HepG2 (cell line): ENCODE measurements around the gene SURF1. TPM values are rescaled to one million over a fixed set of nuclear protein-coding genes. Genes with fewer than 3 reads are reported as not detected.

Source experiments
- ADNP ChIP-seq: sonication (generic); formaldehyde crosslinking; IDR thresholded peaks from 2 replicates; pipeline ENCODE4 v1.4.0; 2020; ENCODE audit warnings: missing genetic modification reagents
- ASH2L ChIP-seq: fragments of 300-600, 200-600 bp; sonication (generic); IDR thresholded peaks from 2 replicates; pipeline ENCODE4 v1.7.0; 2017; ENCODE audit warnings: low read depth, mild to moderate bottlenecking, moderate library complexity, mixed read lengths, low read length; ENCODE audit not compliant: insufficient read length
- BRD4 ChIP-seq: sonication (generic); formaldehyde crosslinking; IDR thresholded peaks from 2 replicates; pipeline ENCODE4 v1.4.0; 2020; ENCODE audit warnings: missing genetic modification reagents
- DNMT1 ChIP-seq: sonication (generic); formaldehyde crosslinking; IDR thresholded peaks from 2 replicates; pipeline ENCODE4 v1.5.1; 2020; ENCODE audit warnings: mild to moderate bottlenecking, missing genetic modification reagents
- HNF1A ChIP-seq, 2 experiments: sonication (generic) in 1 of 2; formaldehyde crosslinking in 1 of 2; IDR thresholded peaks; 2 replicates each; pipeline versions ENCODE4 v1.4.0 to v1.6.1; 2016 to 2020; ENCODE audit warnings: borderline replicate concordance in 1 of 2, low read depth in 1 of 2, mild to moderate bottlenecking in 1 of 2, missing genetic modification reagents in 1 of 2
- HNRNPL ChIP-seq: fragments of 200-400 bp; formaldehyde crosslinking; IDR thresholded peaks from 2 replicates; pipeline ENCODE4 v1.6.1; 2017; ENCODE audit warnings: mild to moderate bottlenecking, low read depth, low read length
- IKZF1 ChIP-seq: fragments of 450-650 bp; IDR thresholded peaks from 2 replicates; pipeline ENCODE4 v1.7.1; 2016
- MYC ChIP-seq: sonication (generic); formaldehyde crosslinking; IDR thresholded peaks from 2 replicates; pipeline ENCODE4 v1.9.0; 2021; ENCODE audit warnings: missing genetic modification reagents, borderline replicate concordance
- NFE2 ChIP-seq: sonication (generic); formaldehyde crosslinking; IDR thresholded peaks from 2 replicates; pipeline ENCODE4 v1.4.0; 2020; ENCODE audit warnings: missing genetic modification reagents
- PAX8 ChIP-seq: sonication (generic); formaldehyde crosslinking; IDR thresholded peaks from 2 replicates; pipeline ENCODE4 v1.8.0; 2022; ENCODE audit warnings: mild to moderate bottlenecking, missing genetic modification reagents, borderline replicate concordance
- SOX5 ChIP-seq: IDR thresholded peaks from 2 replicates; pipeline ENCODE4 v1.6.1; 2016; ENCODE audit warnings: borderline replicate concordance
- YEATS4 ChIP-seq: sonication (generic); formaldehyde crosslinking; IDR thresholded peaks from 2 replicates; pipeline ENCODE4 v1.4.0; 2020; ENCODE audit warnings: missing genetic modification reagents, borderline replicate concordance
- ZFP36 ChIP-seq: fragments of 150-350 bp; IDR thresholded peaks from 2 replicates; pipeline ENCODE4 v1.6.1; 2018; ENCODE audit warnings: borderline replicate concordance, low read length, low read depth; ENCODE audit not compliant: partially characterized antibody
- ZMYM4 ChIP-seq: sonication (generic); formaldehyde crosslinking; IDR thresholded peaks from 2 replicates; pipeline ENCODE4 v1.8.1; 2023; ENCODE audit warnings: mild to moderate bottlenecking, missing genetic modification reagents
- ZNF292 ChIP-seq: sonication (generic); formaldehyde crosslinking; IDR thresholded peaks from 2 replicates; pipeline ENCODE4 v1.8.1; 2022; ENCODE audit warnings: mild to moderate bottlenecking, low read depth, missing genetic modification reagents, borderline replicate concordance
- ZNF547 ChIP-seq: sonication (generic); formaldehyde crosslinking; IDR thresholded peaks from 2 replicates; pipeline ENCODE4 v1.5.1; 2020; ENCODE audit warnings: mild to moderate bottlenecking, missing genetic modification reagents
- ZNF598 ChIP-seq: sonication (generic); formaldehyde crosslinking; IDR thresholded peaks from 2 replicates; pipeline ENCODE4 v1.5.1; 2020; ENCODE audit warnings: mild to moderate bottlenecking, missing genetic modification reagents, borderline replicate concordance
- ZNF674 ChIP-seq: sonication (generic); formaldehyde crosslinking; IDR thresholded peaks from 2 replicates; pipeline ENCODE4 v1.5.0; 2020; ENCODE audit warnings: low read depth, mild to moderate bottlenecking, missing genetic modification reagents
- ZNF678 ChIP-seq: sonication (generic); formaldehyde crosslinking; IDR thresholded peaks from 2 replicates; pipeline ENCODE4 v1.4.0; 2020; ENCODE audit warnings: mild to moderate bottlenecking, missing genetic modification reagents
- ZNF704 ChIP-seq: sonication (generic); formaldehyde crosslinking; IDR thresholded peaks from 2 replicates; pipeline ENCODE4 v1.8.1; 2023; ENCODE audit warnings: mild to moderate bottlenecking, inconsistent platforms, moderate library complexity, missing genetic modification reagents, borderline replicate concordance
- ZNF775 ChIP-seq: sonication (generic); formaldehyde crosslinking; IDR thresholded peaks from 2 replicates; pipeline ENCODE4 v1.4.0; 2020; ENCODE audit warnings: missing genetic modification reagents, mild to moderate bottlenecking, moderate library complexity, borderline replicate concordance
- ZNF788 ChIP-seq: sonication (generic); formaldehyde crosslinking; IDR thresholded peaks from 2 replicates; pipeline ENCODE4 v1.5.0; 2020; ENCODE audit warnings: mild to moderate bottlenecking, missing genetic modification reagents, borderline replicate concordance
- polyA plus RNA-seq, 8 experiments: library from polyadenylated mRNA; depleted of rRNA in 3 of 8; stranded (reverse) in 7 of 8; unstranded in 1 of 8; fragments of >200 nt; fragmentation: Illumina TruSeq in 4 of 8; extraction: Trizol in 4 of 8; gene quantifications; 2 replicates each; pipeline versions ENCODE4 v1.2.1 to v1.2.3, GENCODE V29; 2011 to 2016; ENCODE audit warnings: low read depth in 4 of 8, missing spikeins in 1 of 8, mixed read lengths in 1 of 8; ENCODE audit not compliant: insufficient read depth in 1 of 8
- total RNA-seq, 5 experiments: library from RNA; depleted of rRNA; stranded (reverse); fragments of >200 nt; fragmentation: Illumina TruSeq; extraction: Trizol; gene quantifications; 2 replicates each; pipeline ENCODE4 v1.2.3, GENCODE V29; 2016; ENCODE audit warnings: low read depth in 1 of 5
- TF ChIP-seq, protein P1 (sequence below): IDR thresholded peaks from 2 replicates; pipeline ENCODE4 v1.6.1; 2016; ENCODE audit warnings: low read depth

SURF1 gene
- total and polyA plus RNA-seq, 2 of the 13 experiments (the other 11 are each of a cell fraction or from before 2014, with no cell fraction given), result 17.8 to 40.7 TPM

GRCh38 chr9:133356391-133357091 is at the start of gene SURF1, which contains the start of gene SURF2 (continued):
- no peak for TF ChIP-seq ZFP36
- TF ChIP-seq ZNF704 (CRISPR knock-in tag), result 0 out of 2 replicates have a peak, but pooled peaks have one; percentile 48
- no peak for TF ChIP-seq SOX5
- no peak for TF ChIP-seq ZNF292 (CRISPR knock-in tag)
- peak; percentile 78 for TF ChIP-seq ZNF547
- TF ChIP-seq BRD4, result no peak
- peak; percentile 69; the same call in 1 of the 2 replicates for TF ChIP-seq ZNF678 (CRISPR knock-in tag)
- TF ChIP-seq ZMYM4 (CRISPR knock-in tag), result peak; percentile 30; the same call in 1 of the 2 replicates
- TF ChIP-seq DNMT1 (CRISPR knock-in tag), result 0 out of 2 replicates have a peak, but pooled peaks have one; percentile 23
- peak; percentile 74 for TF ChIP-seq MYC
- no peak for TF ChIP-seq PAX8 (CRISPR knock-in tag)
- 0 out of 2 replicates have a peak, but pooled peaks have one; percentile 47 for TF ChIP-seq ZNF598
- TF ChIP-seq ADNP (CRISPR knock-in tag), result no peak
- TF ChIP-seq IKZF1, result no peak
- no peak for TF ChIP-seq HNF1A (IDR thresholded peaks at IDR 0.05; ENCODE audit: low read depth)
- no peak; the same call in 1 of the 2 replicates for TF ChIP-seq HNF1A (CRISPR knock-in tag; IDR thresholded peaks at IDR 0.05; ENCODE audit: borderline replicate concordance)
- no peak for TF ChIP-seq ZNF788 (CRISPR knock-in tag)
- TF ChIP-seq, protein P1, sequence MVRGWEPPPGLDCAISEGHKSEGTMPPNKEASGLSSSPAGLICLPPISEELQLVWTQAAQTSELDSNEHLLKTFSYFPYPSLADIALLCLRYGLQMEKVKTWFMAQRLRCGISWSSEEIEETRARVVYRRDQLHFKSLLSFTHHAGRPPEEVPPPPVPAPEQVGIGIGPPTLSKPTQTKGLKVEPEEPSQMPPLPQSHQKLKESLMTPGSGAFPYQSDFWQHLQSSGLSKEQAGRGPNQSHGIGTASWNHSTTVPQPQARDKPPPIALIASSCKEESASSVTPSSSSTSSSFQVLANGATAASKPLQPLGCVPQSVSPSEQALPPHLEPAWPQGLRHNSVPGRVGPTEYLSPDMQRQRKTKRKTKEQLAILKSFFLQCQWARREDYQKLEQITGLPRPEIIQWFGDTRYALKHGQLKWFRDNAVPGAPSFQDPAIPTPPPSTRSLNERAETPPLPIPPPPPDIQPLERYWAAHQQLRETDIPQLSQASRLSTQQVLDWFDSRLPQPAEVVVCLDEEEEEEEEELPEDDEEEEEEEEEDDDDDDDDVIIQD, result no peak
- no peak for TF ChIP-seq HNRNPL
- no peak for TF ChIP-seq NFE2 (CRISPR knock-in tag)
- TF ChIP-seq ASH2L, result peak; percentile 58
- no peak for TF ChIP-seq ZNF674 (CRISPR knock-in tag)
- TF ChIP-seq ZNF775 (CRISPR knock-in tag), result no peak
- peak; percentile 45; the same call in 1 of the 2 replicates for TF ChIP-seq YEATS4 (CRISPR knock-in tag)
